CD4-positive, alpha-beta T cell treated with Interleukin-10 for 1 hour (primary cell): ENCODE data around the gene SNAP29.
"Not testable (repeated sequence)": the region's sequence is repeated elsewhere in the genome, so short reads cannot be mapped to it uniquely, and the experiment has no call there.

Source experiments
- DNase-seq: peaks from one replicate; pipeline ENCODE4 v3.0.0-alpha.2; 2020

The SNAP29 gene

DNA sequence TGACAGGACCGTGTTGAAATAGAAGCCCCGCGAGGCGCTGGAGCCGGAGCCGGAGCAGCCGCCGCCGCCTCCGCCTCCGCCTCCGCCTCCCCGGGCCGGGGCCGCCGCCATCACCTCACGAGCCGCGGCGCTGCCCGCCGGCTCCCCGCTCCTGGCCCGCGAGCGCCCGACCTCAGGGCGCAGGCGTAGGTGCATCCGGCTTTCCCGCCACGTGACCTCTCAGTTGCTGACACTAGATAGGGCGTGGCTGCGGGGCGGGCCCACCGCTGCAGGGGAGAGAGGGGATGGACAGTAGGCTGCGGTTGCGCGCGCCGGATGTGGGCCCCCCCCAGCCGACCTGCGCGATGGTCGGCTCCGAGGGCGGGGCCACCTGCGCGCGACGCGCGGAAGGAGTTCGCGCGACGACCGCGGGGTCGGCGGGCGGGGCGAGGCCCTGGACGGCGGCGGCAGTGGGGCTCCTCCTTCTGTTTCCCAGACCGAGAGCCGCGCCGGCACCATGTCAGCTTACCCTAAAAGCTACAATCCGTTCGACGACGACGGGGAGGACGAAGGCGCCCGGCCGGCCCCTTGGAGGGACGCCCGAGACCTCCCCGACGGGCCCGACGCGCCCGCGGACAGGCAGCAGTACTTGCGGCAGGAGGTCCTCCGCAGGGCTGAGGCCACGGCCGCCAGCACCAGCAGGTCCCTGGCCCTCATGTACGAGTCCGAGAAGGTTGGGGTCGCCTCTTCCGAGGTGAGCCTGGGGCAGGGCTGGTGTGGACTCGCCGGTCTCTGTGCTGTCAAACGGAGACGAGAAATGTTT lies at the start of gene SNAP29, which contains the start of gene PI4KA:
Gene SNAP29, plus strand, starts transcription at position 393 of the 802 bp plus-strand sequence. Its CDS starts 104 bp downstream, at position 497.
Gene PI4KA, minus strand, starts transcription at position 197 of the 802 bp plus-strand sequence. Its CDS starts 86 bp downstream, at position 111.
- DNase-seq: peak; percentile 98

DNA sequence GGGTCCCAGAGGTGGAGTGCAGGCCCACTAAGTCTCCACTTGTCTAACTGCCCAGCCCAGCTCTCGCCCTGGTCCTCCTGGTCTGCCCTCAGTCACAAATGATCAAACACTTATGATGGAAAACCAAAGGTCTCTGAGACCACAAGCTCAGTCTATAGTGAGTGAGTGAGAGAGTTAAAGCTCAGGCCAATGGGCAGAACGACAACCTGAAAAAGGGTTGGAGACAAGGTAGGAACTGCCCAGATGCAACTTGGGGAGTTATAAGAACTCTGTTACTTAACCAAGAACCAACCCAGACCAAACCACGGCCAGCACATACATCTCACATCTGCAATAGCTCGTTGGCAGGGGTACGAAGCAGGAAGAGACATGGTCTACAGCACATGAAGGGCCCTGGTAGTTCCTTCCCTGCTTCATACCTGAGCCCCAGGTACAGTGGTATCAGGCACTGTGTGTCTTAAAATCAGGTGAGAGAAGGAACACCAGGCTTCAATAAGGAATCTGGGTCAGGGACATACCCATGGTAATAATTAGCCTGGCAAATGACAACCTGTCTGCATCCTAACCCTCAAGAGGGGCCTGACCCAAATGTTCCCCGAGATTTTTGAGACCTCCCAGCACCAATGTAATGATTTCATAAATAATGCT lies 49.1 kb upstream of the SNAP29 start:
- no peak for DNase-seq

DNA sequence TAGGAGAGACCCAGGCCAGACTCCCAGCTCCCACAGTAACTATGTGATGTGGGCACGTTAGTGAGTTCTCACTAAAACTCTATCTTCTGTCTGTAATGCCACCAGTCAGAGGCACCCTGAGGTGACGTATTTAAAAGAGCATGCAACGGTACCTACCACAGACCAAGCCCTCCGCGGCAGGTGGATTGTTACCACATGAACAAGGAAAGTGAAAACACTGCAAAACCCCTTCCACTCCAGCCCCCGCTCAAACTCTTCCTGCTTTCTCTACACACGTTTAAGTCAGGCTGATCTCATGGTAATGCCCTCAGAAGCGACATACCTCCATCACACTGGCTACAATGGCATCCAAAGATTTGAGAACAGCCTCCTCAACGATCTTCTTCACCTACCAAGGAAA lies 48.2 kb upstream of the SNAP29 start:
- DNase-seq: peak; percentile 9

DNA sequence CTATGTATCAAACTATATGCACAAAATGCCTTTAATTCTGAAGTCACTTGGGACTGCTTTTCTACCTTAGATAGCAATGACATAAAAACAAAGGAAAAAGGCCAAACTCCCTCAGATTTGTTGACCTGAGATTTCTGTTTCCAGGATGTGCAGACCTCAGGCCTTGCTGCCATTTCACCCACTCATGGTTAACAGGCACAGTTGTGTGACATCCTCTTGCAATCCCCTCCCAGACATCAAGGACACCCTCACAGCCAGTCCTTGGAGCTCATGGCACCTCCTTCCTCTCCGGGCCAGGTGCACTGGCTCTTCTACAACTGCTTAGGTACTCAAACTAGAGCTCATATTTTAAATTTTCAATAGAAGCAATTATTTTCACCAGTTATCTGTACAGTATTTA lies 47.6 kb upstream of the SNAP29 start:
- no peak for DNase-seq

DNA sequence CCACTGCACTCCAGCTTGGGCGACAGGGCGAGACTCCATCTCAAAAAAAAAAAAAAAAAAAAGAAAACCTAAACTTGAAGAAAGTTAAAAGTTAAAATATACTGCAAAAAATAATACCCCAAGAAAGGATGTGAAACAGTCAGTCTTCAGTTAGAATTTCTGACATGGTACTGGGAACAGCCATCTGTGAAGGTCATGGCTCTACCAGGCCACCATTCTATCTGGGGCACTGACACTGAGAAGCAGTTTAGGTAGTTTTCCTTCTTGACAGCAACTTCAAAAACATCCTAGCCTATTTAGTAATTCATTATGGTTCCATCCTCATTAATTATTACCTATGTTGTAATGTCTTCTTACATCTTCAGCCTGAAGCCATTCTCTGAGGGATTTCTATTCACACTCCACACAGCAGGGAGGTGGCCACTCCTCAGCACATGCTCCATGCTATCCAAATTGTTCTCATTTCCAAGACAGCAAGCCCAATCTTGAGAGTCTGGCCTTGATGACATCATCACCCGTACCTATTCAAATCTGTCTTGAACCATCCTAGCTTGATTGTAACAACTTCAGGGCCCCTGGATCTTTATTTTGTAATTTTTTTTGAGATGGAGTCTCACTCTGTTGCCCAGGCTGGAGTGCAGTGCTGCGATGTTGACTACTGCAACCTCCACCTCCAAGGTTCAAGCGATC lies 46.7 kb upstream of the SNAP29 start:
- no peak for DNase-seq

DNA sequence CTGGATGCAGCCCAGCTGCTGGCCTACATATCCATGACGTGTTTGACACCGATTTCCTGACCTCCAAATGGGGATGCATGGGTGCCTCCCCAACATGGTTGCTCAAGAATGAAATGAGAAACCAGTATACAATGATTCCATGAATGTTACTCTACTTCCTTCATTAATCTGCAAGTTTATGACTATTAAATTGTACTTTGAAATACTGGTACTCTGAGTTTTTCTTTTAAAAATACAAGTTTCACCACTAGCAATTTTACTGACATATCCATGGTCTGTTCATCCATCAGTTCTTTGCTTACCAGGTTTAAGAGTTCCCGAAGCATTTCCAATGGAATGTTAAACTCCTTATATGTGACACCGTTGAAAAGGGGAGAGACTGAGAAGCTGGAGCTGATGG lies 45.8 kb upstream of the SNAP29 start:
- no peak for DNase-seq

DNA sequence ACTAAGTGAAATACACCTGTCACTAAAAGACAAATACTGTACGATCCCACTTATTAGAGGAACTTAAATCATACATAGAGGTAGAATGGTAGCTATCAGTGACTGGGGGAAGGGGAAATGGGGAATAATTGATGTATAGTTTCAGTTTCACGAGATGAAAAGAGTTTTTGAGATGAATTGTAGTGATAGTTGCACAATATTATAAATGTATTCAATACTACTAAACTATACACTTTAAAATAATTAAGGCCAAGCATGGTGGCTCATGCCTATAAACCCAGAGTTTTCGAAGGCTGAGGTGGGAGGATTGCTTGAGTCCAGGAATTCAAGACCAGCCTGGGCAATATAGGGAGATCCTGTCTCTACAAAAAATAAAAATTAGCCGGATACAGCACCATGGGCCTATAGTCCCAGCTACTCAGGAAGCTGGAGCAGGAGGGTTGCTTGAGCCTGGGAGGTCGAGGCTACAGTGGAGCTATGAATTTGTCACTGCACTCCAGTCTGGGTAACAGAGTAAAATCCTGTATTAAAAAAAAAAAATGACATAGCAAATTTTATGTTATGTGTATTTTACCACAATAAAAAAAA lies 44.5 kb upstream of the SNAP29 start:
- no peak for DNase-seq

DNA sequence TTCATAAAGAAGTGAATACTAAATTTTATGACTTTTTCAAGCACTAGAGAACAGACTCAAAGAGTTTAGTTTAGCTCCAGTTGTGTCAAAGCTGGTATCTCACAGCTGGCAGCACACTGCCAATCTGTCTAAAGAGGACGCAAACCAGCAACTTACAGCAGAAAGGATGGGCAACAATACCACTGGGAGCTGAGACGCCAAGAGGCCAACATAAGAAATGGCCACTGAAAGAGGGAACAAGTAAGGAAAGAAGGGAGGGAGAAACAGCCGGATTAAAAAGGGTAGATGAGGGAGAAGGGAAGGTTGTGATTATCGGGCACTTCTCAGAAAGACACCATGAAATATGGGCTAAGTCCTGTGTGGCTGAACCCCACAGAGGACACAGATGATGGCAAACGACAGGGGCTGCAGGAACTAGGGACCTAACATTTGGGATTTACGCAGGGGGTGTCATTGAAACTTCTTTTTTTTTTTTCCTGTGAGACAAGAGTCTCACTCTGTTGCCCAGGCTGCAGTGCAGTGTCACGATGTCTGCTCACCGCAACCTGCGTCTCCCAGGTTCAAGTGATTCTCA lies 43.2 kb upstream of the SNAP29 start:
- DNase-seq: no peak

DNA sequence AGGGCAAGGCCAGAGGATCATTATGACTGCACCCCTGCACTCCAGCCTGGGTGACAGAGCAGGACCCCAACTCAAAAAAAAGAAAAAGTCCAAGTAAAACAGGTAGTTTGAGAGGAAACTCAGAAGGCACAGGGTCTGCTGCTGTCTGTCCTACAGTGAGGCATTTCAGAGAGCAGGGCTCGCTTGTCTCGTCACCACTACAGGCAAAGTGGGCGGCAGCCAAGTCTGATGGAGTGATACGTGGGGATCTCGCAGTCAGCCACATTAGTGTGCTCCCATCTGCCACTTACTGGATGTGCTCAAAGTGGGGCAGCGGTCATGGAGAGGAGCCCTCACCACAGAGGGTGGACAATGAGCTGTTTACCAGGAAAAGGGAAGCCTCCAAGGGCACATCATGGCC lies 42.2 kb upstream of the SNAP29 start:
- DNase-seq: no peak

DNA sequence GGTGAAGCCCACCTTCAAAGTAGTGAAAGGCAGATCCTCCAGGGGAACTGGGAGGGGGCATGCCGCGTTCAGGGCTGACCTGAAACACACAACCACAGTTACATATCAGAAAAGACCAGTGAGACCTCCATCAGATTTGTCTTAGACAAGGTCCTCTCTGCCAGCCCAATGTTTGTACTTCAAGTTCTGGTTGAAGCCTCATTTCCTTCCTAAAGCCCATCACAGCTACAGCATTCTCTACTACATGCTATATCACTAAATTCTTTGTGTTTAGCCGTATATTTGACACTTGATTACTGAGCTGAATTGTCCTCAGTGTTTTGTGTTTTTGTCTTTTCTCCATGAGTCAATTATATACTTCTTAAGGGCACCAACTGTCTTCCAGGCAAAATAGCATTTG lies 40.3 kb upstream of the SNAP29 start:
- DNase-seq: no peak

DNA sequence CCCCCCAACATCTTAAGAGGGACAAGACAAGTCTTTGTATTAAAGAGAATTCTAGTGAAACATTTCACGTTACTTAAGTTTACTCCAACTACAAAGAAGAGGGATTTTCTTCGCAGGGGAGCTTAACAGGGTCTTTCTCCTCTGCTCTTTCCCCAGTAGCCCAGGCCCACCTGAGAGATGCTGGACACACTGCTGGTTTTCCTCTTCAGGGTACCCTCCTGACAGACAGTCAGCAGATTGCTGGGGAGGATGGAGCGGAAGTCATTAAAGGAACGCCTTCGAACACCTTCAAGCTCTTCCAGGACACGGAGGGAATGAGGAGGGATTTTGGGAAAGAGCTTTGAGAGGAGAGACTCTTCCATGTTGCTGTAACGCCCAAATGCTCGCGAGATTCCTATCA lies 39.3 kb upstream of the SNAP29 start:
- DNase-seq: no peak

DNA sequence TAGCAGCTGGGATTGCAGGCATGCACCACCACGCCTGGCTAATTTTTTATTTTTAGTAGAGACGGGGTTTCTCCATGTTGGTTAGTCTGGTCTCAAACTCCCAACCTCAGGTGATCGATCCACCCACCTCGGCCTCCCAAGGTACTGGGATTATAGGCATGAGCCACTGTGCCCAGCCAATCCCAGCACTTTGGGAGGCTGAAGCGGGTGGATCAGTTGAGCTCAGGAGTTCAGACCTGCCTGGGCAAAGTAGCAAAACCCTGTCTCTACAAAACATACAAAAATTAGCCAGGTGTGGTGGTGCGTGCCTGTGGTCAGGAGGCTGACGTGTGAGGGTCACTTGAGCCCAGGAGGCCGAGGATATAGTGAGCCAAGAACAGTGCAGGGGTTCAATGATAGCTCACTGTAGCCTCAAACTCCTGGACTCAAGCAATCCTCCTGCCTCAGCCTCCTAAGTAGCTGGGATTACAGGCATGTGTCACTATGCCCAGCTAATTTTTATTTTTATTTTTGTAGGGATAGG lies 37.0 kb upstream of the SNAP29 start:
- not testable (repeated sequence) for DNase-seq

DNA sequence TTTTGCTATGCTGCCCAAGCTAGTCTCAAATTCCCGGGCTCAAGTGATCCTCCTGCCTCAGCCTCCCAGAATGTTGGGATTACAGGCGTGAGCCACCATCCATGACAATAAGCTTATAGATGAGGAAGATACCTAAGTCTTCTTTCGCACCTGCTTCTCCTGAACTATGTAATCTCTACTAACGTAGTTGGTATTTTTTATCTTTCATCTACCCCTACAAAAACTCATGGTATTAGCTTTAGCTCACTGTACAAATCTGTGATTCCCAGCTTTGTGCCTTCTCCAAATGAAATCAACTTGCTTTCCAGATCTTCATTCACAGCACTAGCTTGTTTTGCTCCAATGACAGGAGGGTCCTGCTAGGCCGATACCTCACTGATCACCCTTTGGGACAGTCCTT lies 36.6 kb upstream of the SNAP29 start:
- no peak for DNase-seq

DNA sequence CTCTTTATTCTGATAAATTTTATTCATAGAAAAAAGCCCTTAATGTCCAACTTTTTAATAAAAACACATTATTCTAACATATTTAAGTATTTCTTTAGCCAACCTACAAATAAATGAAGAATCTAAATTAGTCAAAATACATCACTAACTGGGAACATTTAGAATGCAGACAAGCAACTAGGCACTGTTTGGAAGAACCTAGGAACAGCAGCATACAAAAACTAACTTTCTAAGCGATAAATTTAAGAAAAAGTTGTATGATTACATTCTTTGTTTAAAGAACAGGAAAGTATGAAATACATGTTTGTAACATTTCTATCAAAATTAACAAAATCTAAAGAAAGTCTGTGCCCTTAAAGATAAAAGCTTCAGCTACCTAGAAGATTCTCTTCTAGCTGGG lies 35.5 kb upstream of the SNAP29 start:
- DNase-seq: no peak

DNA sequence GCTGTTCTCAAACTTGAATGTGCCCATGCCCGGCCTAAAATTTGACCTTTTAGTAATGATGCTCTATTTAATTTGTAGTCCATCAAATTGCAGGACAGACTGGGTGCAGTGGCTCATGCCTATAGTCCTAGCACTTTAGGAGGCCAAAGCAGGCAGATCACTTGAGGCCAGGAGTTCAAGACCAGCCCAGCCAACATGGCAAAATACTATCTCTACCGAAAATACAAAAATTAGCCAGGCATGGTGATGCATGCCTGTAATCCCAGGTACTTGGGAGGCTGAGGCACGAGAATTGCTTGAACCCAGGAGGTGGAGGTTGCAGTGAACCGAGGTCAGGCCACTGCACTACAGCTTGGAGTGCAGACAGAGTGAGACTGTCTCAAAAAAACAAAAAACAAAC lies 33.6 kb upstream of the SNAP29 start:
- DNase-seq: not testable (repeated sequence)

DNA sequence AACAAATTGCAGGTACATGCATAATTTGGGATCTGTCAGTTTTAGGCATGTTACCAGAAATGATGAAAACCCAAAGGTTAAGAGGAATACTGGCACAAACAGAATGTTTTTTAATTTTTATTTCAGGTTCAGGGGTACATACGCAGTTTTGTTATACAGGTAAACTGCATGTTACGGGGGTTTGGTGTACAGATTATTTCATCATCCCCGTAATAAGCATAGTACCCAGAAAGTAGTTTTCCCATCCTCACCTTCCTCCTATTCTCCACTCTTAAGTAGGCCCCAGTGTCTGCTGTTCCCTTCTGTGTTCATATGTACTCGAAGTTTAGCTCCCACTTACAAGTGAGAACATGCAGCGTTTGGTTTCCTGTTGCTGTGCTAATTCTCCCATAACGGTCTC lies 33.2 kb upstream of the SNAP29 start:
- no peak for DNase-seq

DNA sequence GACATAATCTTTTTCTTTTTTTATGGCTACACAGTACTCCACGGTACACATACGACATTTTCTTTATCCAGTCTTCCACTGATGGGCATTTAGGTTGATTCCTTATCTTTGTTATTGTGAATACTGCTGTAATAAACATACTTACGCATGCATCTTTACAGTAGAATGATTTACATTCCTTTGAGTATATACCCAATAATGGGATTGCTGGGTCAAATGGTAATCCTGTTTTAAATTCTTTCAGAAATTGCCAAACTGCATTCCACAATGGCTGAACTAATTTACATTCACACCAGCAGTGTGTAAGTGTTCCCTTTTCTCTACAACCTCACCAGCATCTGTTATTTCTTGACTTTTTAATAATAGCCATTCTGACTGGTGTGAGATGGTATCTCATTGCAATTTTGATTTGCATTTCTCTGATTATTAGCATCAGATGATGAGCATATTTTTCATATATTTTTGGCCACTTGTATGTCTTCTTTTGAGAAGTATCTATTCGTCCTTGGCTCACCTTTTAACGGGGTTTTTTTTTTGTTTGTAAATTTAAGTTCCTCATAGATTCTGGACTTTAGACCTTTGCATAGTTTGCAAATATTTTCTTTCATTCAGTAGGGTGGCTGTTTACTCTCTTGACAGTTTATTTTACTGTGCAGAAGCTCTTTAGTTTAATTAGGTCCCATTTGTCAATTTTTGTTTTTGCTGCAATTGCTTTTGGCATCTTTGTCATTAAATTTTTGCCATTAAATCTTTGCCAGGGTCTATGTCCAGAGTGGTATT lies 32.2 kb upstream of the SNAP29 start:
- DNase-seq: not testable (repeated sequence)

DNA sequence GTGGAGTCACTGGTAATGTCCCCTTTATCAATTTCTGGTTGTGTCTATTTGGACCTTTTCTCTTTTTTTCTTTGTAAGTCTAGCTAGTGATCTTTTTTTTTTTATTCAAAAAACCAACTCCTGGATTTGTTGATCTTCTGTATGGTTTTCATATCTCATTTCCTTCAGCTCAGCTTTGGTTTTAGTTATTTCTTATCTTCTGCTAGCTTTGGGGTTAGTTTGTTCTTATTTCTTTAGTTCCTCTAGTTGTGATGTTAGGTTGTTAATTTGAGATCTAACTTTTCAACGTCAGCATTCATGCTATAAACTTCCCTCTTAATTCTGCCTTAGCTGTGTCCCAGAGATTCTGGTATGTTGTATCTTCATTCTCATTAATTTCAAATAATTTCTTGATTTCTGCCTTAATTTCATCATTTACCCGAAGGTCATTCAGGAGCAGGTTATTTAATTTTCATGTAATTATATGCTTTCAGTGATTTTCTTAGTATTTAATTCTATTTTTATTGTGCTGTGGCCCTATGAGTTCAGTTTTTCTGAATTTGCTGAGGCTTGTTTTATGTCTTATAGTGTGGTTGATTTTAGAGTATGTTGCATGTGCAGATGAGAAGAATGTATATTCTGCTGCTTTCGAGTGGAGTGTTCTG lies 29.2 kb upstream of the SNAP29 start:
- no peak for DNase-seq

DNA sequence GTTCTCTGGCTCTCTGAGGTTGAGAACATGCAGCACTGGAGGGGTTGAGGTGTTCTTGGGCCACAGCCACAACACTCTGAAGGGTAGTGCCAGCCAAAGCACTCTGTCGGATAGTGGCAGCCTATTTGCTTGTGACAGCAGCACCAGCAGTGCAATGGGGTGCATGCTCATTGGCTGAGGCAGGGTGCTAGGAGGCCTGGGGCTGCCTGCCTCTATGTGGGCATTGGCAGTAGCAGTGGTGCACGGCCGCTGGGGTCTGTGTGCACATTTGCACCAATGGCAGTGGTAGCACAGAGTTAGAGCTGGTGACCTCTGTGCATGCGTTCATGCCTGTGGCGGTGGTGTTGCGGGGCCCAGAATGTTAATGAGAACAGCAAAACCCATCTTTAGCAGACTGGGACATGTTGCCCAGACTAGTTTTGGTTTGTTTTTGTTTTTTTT lies 25.6 kb upstream of the SNAP29 start:
- DNase-seq: no peak

DNA sequence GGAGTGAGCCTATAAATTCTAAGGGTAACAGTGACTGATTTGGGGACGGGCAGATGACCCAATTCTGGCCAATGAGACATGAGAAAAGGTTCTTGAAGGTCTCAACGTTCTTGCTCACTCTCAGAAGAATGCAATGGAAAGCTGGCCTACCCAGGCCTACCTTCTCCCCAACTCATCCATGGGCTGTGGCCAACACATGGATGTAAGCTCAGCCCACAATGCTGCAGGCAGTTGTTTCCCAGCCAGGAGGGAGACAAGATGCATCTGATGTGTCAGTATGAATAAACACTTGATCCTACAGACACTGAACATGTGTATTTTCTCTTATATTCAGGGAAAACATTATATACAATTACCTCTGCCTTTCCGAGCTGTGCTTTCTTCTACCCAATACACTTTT lies 24.6 kb upstream of the SNAP29 start:
- no peak for DNase-seq

DNA sequence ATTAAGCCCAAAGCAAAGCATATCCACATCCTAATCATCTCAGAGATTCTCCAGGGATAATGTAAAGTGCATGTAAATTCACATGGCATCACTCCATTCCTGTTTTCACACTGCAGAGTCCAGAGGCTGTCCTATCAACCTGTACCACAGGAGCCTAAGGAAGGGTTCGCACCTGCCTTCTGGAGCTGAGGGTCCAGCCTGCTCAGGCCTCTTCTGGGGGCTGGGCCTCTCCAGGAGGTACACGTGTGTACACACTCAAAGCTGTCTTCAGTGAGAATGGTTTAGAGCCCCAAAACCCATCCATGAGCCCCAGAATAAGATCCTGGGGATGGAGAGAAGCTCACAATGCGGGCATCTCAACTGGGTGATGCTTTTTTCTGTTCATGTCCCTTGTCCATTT lies 24.1 kb upstream of the SNAP29 start:
- DNase-seq: no peak
